Measurements from ENCODE around the gene NCAPH2.

Gene NCAPH2

DNA sequence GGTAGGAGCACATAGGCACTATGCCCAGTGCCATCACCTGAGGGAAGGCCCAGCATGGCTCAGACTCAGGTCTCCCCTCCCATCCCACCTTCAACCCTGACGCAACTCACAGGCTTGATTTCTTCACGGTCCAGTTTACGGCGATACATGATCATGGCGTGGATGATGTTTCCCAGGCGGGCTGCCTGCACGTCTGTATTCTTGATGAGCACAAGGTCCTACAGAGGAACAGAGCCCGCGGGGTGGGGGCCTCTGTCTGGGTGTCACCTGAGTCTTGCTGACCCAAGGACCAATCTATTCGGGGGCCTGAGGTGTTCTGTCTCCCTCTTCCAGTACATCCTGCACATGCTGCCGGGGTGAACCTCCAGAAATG lies 66.3 kb downstream of the NCAPH2 start:
- DNase-seq (ENCODE audit: low read depth) = no peak

Measured in GM04503 (cell line).